Measurements from ENCODE around the gene WDR77.

WDR77 gene

GRCh38 chr1:111448918-111449702 lies at the start of gene WDR77, which contains the start of gene ATP5PB:
Gene WDR77 (minus strand): TSS chr1:111449256. CDS start chr1:111449169, 87 bp downstream.
Gene ATP5PB (plus strand): TSS chr1:111449464. CDS start chr1:111449542, 78 bp downstream.
- DNase-seq = peak; percentile 76 to 77

GRCh38 chr1:111497592-111497991 lies 48.5 kb upstream of the WDR77 start:
- DNase-seq = no peak

- no peak for DNase-seq
Observed at GRCh38 chr1:111496398-111496797, 47.3 kb upstream of the WDR77 start.

GRCh38 chr1:111491070-111491469 lies 42.0 kb upstream of the WDR77 start:
- no peak for DNase-seq

- DNase-seq = no peak
Observed at GRCh38 chr1:111490220-111490619, 41.2 kb upstream of the WDR77 start.

DNA sequence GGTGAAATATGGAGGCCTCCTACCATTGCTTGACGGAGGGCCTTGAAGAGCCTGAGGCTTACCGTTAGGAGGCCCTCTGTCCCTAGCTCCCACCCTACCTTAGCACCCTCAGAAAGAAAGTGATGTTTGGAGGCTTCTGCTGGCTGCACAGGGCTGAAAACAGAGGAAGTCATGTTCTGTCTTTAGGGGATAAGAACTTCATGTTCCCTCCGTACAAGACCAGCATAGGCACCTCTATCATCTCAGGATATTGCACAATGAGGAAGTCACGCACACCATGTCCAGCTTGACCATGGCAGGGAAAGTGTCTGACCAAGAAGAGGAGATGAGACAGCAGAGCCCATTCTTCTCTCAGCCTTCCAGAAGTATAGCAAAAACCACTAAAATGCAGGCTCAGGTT lies 40.5 kb upstream of the WDR77 start:
- no peak for DNase-seq

- DNase-seq = no peak
Observed at GRCh38 chr1:111488669-111489068, 39.6 kb upstream of the WDR77 start.

DNA sequence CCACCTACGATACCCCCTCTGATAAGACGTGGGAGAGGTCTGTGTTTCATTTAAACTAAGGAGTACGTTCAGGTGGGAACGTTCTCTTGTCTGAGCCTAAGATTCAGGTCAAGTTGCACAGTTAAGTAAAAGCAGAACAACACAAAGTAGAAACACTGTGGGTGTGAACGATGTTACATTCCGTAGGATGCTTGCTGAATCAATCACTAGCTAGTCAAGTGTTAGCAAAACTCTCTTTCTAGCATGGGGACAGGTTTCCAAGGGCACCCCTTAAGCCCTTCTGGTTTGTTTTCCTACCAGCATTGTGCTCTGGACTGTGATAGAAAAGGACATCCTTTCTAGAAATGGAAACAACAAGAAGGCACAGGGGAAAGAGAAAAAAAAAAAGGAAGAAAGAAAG lies 38.1 kb upstream of the WDR77 start:
- no peak for DNase-seq

DNA sequence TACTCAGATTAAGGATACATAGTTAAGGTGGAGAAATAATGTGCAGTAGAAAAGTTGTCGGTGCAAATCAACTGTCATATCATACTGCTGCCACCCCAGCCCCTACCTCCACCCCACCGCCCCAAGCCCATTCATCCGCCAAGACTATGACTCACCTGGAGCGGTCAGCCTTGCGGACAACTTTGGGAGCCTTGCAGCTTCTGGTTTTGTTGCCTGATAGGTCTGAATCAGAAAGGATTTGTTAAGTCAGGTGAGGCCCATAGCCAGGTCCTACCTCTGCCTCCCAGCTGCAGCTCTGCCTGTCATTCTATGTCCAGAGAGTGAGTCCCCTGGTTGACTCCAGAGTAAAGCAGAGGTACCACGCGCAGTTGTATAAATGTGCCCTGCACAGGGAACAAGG lies 37.4 kb upstream of the WDR77 start:
- no peak for DNase-seq

DNA sequence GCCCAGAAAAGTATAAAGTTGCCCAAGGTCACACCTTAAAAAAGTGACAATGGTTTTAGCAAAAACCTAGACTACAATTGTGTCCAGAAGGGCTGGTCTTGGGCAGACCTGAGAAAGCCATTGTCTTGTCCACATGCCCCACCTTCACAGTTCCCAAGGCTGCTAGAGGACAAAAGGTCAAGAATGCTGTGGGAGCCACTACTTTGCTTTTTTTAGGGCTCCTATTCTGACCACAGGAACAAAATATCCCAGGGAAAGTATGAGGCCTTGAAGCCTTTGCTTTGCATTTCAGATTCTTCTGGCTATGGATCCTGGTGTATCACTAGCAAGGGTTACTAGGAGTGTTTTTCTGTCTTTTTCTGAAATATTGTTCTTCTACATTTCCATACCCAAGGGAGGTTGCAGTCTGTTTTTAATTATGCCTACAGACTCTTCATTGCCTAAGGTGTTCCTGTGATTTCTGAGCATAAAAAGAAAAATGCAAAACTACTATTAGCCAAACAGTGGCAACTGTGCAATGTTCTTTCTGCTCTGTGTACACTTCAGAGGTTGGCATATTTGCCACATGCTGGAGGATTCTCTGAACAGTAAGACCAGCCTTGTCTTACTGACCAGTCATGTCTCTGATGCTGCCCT lies 35.5 kb upstream of the WDR77 start:
- no peak for DNase-seq

DNA sequence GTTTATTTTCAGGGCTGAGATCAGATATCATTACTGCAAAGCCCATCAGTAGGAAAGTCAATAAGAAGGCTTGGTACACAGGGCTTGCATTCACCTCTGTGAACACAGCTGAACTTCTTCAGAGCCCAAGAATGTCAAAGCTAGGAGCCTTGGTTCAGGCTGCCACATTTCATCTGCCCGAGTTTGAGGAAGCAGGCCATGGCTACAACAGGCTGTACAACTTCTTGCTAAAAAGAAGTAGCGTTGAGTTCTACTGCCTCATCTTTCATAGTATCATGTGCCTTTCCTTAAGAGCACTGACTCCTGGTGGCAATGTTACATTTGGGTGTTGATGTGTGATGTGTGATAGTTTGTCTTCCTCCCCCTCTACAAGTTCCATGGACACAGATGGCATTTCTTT lies 34.8 kb upstream of the WDR77 start:
- no peak for DNase-seq

- DNase-seq = no peak
Observed at GRCh38 chr1:111483166-111483565, 34.1 kb upstream of the WDR77 start.

- peak; percentile 48 to 49 for DNase-seq
Observed at GRCh38 chr1:111481387-111482221, 32.5 kb upstream of the WDR77 start.

DNA sequence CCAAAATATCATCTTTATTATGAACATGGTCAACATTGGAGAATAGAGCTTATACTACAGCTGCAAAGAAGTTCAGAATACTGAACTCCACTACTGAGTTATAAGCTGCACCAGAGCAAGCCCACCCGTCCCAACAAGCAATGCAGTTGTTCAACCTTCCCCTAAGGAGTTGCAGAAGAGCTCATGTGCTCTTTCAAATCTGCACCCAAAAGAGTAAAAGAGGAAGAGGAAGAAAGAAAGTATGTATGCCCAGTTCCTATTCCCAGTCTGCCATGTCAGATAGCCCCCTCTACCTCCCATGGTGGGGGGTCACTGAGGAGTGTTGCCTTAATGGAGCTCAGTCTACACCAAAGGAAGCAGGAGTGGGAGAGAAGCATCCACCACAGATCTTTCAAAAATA lies 31.6 kb upstream of the WDR77 start:
- DNase-seq = no peak

DNA sequence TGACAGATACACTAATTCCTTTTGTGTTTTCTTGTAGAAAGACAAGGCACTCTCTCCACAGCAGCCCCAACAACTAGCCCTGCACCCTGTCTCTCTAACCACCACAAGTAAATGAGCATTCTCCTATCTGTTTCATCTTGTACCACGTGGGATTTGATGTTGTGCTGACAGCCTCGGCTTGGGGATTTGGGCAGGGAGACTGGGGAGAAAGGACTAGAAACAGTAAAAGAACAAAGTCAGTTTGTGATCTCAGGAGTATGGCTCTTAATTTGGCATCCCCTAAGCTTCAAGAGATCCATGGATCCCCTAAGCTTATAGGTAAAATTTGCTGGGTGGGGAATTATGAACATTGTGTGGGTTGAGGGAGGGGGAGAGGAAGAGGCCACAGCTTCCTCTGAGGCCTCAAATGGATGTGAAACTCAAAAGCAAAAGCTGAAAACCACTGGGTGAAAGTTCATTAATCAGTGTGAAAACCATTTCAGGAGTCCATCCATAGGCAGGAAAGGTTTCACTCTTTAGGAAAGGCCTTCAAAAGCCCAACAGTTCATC lies 27.8 kb upstream of the WDR77 start:
- peak in 1 of 2 donors; percentile 21 for DNase-seq

DNA sequence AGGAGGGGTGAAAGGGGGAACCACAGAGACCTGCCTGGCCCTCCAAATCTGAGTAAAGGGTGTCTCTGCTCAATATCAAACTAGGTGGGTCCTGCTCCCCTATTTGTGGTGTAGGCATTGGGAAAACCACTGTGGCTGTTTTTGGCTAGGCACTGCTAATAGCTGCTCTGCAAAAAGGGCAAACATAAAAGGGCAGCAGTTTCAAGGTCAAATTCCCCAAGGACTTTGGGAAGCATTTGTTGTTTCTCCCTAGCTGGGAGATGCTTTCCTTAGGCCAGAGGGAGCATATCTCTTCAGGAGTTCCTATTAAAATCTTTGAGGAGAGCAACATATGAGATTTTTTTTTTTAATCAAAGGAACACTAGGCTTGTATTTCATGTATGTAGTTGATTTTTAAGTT lies 27.2 kb upstream of the WDR77 start:
- DNase-seq = no peak

- DNase-seq = peak in 1 of 2 donors; percentile 29
Observed at GRCh38 chr1:111475701-111476100, 26.6 kb upstream of the WDR77 start.

DNA sequence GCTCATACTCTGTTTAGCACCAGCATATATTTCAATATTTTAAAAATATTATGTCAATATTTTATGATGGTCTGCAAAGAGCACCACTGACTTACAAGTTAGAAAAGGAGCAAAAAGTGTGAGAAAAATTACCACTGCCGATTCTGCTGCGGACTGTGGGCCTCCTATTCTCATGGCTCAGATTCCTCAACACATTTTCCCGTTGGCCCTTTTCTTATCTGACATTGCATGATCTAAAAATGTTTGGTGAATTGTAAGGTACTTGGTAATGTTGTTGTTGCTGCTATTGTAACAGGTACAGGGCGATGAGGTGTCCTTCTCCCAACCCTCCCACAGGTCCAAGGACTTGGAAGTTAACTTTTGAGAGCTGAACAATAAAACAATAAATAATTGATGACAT lies 25.5 kb upstream of the WDR77 start:
- no peak for DNase-seq

GRCh38 chr1:111474106-111474505 lies 25.1 kb upstream of the WDR77 start:
- DNase-seq = no peak

- DNase-seq = no peak
Observed at GRCh38 chr1:111471538-111471937, 22.5 kb upstream of the WDR77 start.

- no peak for DNase-seq
Observed at GRCh38 chr1:111471012-111471411, 22.0 kb upstream of the WDR77 start.

DNA sequence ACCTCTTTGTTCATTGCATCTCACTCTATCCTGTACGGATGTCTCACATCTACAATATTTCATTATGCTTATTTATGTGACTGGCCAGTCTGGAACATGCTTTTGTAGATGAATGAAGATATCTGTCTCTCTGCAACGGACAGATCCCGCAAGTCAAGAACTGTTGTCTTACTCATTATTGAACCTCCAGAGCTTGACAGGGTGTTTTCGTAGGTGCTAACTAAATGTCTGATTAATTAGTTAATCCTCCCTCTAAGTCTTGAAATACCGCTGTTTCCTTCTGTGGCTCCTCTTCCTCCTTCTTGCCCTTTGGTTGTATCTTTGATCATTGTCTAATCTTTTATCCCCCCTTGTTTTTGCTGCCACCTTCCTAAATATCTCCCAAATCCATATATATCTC lies 21.5 kb upstream of the WDR77 start:
- DNase-seq = no peak

GRCh38 chr1:111469539-111469938 lies 20.5 kb upstream of the WDR77 start:
- no peak for DNase-seq

Data from stimulated activated CD4-positive, alpha-beta T cell treated with anti-CD3 and anti-CD28 coated beads, Interleukin-2, amount 100 ng/mL, for 48 hours (primary cell).